Mesothelial cell of epicardium (in vitro differentiated cells): Measurements from ENCODE around the gene HACD2. TPM values are rescaled to one million over a fixed set of nuclear protein-coding genes. Genes with fewer than 3 reads are reported as not detected.

ENCODE experiments used
- DNase-seq, 2 experiments: peaks; one replicate each; pipeline ENCODE4 v3.0.0; 2021; ENCODE audit warnings: low spot score in 2 of 2; ENCODE audit not compliant: unreplicated experiment in 2 of 2
- H3K27ac Mint-ChIP-seq: 2 replicates; pipeline ENCODE4 v1.8.0; 2021; ENCODE audit warnings: mixed read lengths
- H3K27me3 Mint-ChIP-seq: 2 replicates; pipeline ENCODE4 v1.8.0; 2021; ENCODE audit warnings: low read depth, mixed read lengths
- H3K36me3 Mint-ChIP-seq: 2 replicates; pipeline ENCODE4 v1.8.0; 2021; ENCODE audit warnings: mixed read lengths
- H3K4me1 Mint-ChIP-seq: 2 replicates; pipeline ENCODE4 v1.8.0; 2021; ENCODE audit warnings: mixed read lengths
- H3K4me3 Mint-ChIP-seq: 2 replicates; pipeline ENCODE4 v1.8.0; 2021; ENCODE audit warnings: mild to moderate bottlenecking, moderate library complexity, mixed read lengths
- H3K9me3 Mint-ChIP-seq: 2 replicates; pipeline ENCODE4 v1.8.0; 2021; ENCODE audit warnings: mixed read lengths
- total RNA-seq: library from RNA; stranded (reverse); gene quantifications from 3 replicates; pipeline ENCODE4 v1.2.1, GENCODE V29; 2021
- TF ChIP-seq, protein P1 (sequence below): fragments of 200-600 bp; sonication (generic); IDR thresholded peaks from one replicate; pipeline ENCODE4 v1.5.0; 2021; ENCODE audit warnings: antibody characterized with exemption; ENCODE audit not compliant: unreplicated experiment

Gene HACD2
- total RNA-seq, 1 donor from 2014 or later = 22.9 TPM

DNA sequence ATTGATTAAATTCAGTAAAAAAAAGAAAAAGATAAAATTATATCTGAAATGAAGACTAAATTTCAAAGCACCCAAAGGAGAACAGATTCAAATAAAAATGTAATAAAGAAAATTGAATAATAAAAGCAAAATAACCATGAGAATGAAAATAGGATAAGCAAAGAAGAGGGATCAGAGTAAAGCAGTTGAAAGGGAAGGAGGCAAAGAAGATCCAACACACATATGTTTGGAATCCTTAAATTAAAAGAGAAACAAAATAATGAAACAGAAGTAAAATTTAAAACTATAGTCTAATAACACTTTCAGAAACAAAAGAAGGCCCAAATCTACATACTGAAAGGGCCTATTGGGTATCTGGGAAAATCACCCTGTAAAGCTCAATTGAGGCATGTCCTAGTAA lies 32.1 kb downstream of the HACD2 start:
- Mint-ChIP-seq H3K36me3 (peaks cover 60% of the 10 kb centered on the region), H3K4me3 (no peak overlapping the region), H3K27me3 (no peaks in the 10 kb centered on the region), H3K9me3 (peaks cover 43% of the 10 kb centered on the region), H3K27ac (no peak overlapping the region), H3K4me1 (peaks cover 5% of the 10 kb centered on the region)
- DNase-seq = no peak
- TF ChIP-seq, protein P1, sequence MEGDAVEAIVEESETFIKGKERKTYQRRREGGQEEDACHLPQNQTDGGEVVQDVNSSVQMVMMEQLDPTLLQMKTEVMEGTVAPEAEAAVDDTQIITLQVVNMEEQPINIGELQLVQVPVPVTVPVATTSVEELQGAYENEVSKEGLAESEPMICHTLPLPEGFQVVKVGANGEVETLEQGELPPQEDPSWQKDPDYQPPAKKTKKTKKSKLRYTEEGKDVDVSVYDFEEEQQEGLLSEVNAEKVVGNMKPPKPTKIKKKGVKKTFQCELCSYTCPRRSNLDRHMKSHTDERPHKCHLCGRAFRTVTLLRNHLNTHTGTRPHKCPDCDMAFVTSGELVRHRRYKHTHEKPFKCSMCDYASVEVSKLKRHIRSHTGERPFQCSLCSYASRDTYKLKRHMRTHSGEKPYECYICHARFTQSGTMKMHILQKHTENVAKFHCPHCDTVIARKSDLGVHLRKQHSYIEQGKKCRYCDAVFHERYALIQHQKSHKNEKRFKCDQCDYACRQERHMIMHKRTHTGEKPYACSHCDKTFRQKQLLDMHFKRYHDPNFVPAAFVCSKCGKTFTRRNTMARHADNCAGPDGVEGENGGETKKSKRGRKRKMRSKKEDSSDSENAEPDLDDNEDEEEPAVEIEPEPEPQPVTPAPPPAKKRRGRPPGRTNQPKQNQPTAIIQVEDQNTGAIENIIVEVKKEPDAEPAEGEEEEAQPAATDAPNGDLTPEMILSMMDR = no peak

DNA sequence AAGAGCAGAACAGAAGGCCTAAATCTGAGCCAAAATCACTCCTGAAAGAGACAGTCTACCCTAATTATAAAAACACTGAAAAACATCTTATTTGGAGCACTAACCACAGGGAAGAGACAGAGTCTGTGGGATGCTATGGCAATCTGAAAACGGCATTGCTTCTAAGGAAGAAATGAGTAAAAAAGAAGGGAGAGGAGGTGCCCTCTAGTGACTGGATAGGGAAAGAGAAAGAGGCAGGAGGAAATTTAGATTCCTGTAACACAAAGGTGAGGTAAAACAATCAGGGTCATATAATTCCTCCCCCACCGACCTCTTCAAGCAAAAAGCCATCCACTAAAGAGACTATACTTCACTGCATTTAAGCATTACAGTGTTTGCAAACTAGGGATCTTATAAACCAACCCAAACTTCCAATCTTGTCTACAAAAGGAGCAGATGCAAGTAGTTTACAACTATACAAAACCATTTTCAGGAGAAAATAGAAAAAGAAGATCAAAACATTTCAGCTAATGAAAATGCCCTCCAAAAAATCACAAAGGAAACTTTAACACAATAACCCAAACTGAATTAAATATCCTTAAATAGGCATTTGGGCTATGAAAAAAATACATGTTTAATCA lies 32.6 kb downstream of the HACD2 start:
- Mint-ChIP-seq H3K4me1 (peaks cover 10% of the 10 kb centered on the region), H3K27me3 (no peaks in the 10 kb centered on the region), H3K9me3 (peaks cover 43% of the 10 kb centered on the region), H3K36me3 (peaks cover 56% of the 10 kb centered on the region), H3K27ac (no peak overlapping the region), H3K4me3 (no peak overlapping the region)
- TF ChIP-seq, protein P1 = no peak
- no peak for DNase-seq

DNA sequence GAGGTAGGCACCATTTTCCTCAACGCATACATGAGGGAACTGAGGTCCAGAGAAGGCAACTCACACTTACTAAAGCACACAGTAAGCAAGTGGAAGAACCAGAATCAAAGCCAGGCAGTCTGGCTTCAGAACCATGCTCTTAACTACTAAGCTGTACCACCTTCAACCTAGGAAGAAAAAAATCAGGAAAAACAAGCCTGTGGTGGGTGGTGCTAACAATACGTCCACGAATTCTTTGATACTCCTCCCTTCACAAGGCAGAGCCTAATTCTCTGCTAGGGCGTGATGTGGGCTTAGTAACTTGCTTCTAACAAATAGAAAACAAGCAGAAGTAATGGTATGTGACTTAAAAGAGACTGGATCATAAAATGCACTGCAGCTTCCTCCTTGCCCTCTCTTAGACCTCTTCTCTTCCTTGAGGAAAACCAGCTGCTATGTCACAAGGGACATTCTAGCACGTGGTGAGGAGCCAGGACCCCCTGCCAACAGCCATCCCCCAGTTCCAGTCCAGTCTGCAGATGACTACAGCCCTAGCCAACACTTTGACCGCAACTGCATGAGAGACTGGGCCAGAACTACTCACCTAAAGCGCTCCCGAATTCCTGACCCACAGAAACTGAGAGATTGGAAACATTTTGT lies 36.9 kb downstream of the HACD2 start:
- H3K36me3 Mint-ChIP-seq = peaks cover 23% of the 10 kb centered on the region
- no peaks in the 10 kb centered on the region for H3K27me3 Mint-ChIP-seq
- peak overlapping the region; percentile 80 for H3K27ac Mint-ChIP-seq
- peaks cover 31% of the 10 kb centered on the region for H3K4me1 Mint-ChIP-seq
- TF ChIP-seq, protein P1 = no peak
- DNase-seq = no peak
- H3K9me3 Mint-ChIP-seq = peaks cover 13% of the 10 kb centered on the region
- no peak overlapping the region for H3K4me3 Mint-ChIP-seq

DNA sequence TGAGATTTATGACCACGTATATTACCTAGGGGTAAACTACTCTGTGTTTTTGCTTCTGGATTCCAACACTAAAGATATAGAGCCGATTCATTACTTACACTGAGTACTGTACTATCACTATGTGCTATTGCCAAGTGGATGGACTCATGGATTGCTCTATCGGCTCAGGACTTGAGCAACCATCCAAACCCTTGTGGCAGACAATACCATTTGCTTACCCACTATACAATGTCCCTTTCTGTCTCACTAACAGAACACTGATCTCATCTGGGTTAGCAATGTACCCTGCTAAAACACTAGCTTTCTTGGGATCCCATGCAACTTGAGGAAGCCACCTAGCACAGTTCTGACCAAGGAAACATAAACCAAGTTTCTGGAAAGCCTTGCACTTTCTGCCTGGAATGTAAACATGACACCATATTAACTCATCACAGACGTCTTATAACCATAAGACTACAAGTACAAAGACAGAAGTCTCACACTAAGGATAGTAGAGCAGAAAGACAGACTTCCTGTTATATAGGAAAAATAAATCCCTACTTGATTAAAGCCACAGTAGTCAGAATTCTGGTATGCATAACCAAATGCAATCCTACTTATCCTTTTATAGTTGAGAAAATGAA lies 38.6 kb downstream of the HACD2 start:
- TF ChIP-seq, protein P1 = no peak
- no peak for DNase-seq
- peaks cover 34% of the 10 kb centered on the region for H3K4me1 Mint-ChIP-seq
- H3K36me3 Mint-ChIP-seq = peaks cover 14% of the 10 kb centered on the region
- H3K4me3 Mint-ChIP-seq = no peak overlapping the region
- no peak overlapping the region for H3K27ac Mint-ChIP-seq
- H3K27me3 Mint-ChIP-seq = no peaks in the 10 kb centered on the region
- no peaks in the 10 kb centered on the region for H3K9me3 Mint-ChIP-seq

DNA sequence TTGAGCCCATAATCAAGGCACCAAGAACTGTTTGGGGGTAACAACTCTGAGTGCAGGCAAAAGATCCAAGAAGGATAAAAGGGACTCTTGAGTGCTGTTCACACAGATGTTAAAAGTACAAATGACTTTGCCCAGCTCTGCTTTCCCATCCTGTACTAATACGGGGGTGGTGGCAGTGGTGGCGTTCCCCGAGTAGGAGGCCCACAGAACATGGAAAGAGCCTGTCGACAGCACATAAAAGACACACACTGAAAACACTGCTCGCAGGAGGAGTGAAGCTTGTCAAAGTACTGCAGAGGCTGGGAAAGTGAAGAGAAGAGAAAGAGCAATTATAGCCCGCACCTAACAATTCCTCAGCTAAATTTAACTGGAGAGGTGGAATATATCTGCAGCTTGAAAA lies 40.9 kb downstream of the HACD2 start:
- H3K27me3 Mint-ChIP-seq = no peaks in the 10 kb centered on the region
- H3K4me1 Mint-ChIP-seq = peaks cover 41% of the 10 kb centered on the region
- TF ChIP-seq, protein P1 = no peak
- no peak for DNase-seq
- H3K27ac Mint-ChIP-seq = no peak overlapping the region
- H3K4me3 Mint-ChIP-seq = no peak overlapping the region
- peaks cover 3% of the 10 kb centered on the region for H3K36me3 Mint-ChIP-seq
- no peaks in the 10 kb centered on the region for H3K9me3 Mint-ChIP-seq
